Right lobe of liver (tissue), 4 donors: ENCODE measurements around the gene TM9SF4.

ENCODE experiments used
- POLR2A ChIP-seq: fragments of 450-650 bp; IDR thresholded peaks from one replicate; pipeline ENCODE4 v1.6.1; 2017; ENCODE audit warnings: antibody characterized with exemption, mild to moderate bottlenecking
- TF ChIP-seq, protein P1 (sequence below), 4 donors: fragments of 200-600 bp in 3 of 4; fragments of 450-650 bp in 1 of 4; IDR thresholded peaks; one replicate each; pipeline versions ENCODE4 v1.5.1 to v1.8.0; 2016 to 2022; ENCODE audit warnings: antibody characterized with exemption in 4 of 4, mild to moderate bottlenecking in 2 of 4
- donor health status: DM: no; HTN: no; CAD: no.
- donor health status: DM: no; HTN: no; CAD: no.
- donor health status: DM: no; HTN: yes; CAD: no.

DNA sequence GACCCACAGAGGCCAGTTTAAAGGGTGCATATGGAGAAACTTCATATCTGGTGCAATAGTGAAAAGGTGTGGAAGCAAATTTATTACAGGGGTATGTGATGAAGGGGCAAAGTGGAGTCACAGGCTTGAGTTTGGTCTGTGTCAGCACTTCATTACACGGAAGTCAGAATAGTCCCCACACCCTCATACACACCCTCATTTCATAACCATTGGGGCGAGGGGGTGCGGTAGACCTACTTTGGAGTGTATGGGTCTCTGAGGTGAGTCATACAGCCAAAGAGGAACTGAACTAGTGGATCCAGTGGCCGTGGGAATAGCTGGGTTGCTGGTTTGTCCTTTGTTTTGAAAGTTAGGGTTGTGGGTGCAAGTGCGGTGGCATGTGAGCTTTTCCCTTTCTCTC, 3.3 kb downstream of the TM9SF4 start:
- TF ChIP-seq, protein P1, sequence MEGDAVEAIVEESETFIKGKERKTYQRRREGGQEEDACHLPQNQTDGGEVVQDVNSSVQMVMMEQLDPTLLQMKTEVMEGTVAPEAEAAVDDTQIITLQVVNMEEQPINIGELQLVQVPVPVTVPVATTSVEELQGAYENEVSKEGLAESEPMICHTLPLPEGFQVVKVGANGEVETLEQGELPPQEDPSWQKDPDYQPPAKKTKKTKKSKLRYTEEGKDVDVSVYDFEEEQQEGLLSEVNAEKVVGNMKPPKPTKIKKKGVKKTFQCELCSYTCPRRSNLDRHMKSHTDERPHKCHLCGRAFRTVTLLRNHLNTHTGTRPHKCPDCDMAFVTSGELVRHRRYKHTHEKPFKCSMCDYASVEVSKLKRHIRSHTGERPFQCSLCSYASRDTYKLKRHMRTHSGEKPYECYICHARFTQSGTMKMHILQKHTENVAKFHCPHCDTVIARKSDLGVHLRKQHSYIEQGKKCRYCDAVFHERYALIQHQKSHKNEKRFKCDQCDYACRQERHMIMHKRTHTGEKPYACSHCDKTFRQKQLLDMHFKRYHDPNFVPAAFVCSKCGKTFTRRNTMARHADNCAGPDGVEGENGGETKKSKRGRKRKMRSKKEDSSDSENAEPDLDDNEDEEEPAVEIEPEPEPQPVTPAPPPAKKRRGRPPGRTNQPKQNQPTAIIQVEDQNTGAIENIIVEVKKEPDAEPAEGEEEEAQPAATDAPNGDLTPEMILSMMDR (IDR thresholded peaks at IDR 0.05), result no peak
- no peak for TF ChIP-seq POLR2A
